HG02970 (cell line): ENCODE results near the gene DNAH17.
"Not testable (repeated sequence)": the region's sequence is repeated elsewhere in the genome, so short reads cannot be mapped to it uniquely, and the experiment has no call there.

Source experiments
- ATAC-seq: cut with Tn5 transposase; IDR thresholded peaks from one replicate; pipeline ENCODE4 v1.9.1; 2021; ENCODE audit warnings: mild to moderate bottlenecking, moderate library complexity, moderate number of reproducible peaks; ENCODE audit not compliant: unreplicated experiment, low FRiP score

Gene DNAH17

GRCh38 chr17:78466109-78466785, 110.9 kb downstream of the DNAH17 start:
- not testable (repeated sequence) for ATAC-seq

- ATAC-seq, result no peak
These were observed 115.0 kb downstream of the DNAH17 start for GRCh38 chr17:78462148-78462547.

- ATAC-seq, result no peak
These were observed 115.5 kb downstream of the DNAH17 start for GRCh38 chr17:78461799-78462053.

GRCh38 chr17:78460951-78461798, 116.0 kb downstream of the DNAH17 start:
- ATAC-seq, result no peak

GRCh38 chr17:78460176-78460675, 117.0 kb downstream of the DNAH17 start:
- ATAC-seq, result no peak

GRCh38 chr17:78459696-78460095, 117.5 kb downstream of the DNAH17 start:
- no peak for ATAC-seq

- ATAC-seq, result no peak
These were observed 118.4 kb downstream of the DNAH17 start for GRCh38 chr17:78458736-78459335.

GRCh38 chr17:78458091-78458490, 119.1 kb downstream of the DNAH17 start:
- ATAC-seq, result no peak

GRCh38 chr17:78454346-78454745, 122.8 kb downstream of the DNAH17 start:
- ATAC-seq, result no peak

- ATAC-seq, result no peak
These were observed 125.4 kb downstream of the DNAH17 start for GRCh38 chr17:78451753-78452152.

GRCh38 chr17:78450696-78451345, 126.4 kb downstream of the DNAH17 start:
- no peak for ATAC-seq

- no peak for ATAC-seq
These were observed 127.1 kb downstream of the DNAH17 start for GRCh38 chr17:78449983-78450595.

- no peak for ATAC-seq
These were observed 128.7 kb downstream of the DNAH17 start for GRCh38 chr17:78448356-78448993.

GRCh38 chr17:78446833-78447232, 130.4 kb downstream of the DNAH17 start:
- no peak for ATAC-seq

GRCh38 chr17:78444392-78444791, 132.8 kb downstream of the DNAH17 start:
- no peak for ATAC-seq

GRCh38 chr17:78442648-78443218, 134.5 kb downstream of the DNAH17 start:
- ATAC-seq, result no peak

GRCh38 chr17:78441271-78441971, 135.8 kb downstream of the DNAH17 start:
- ATAC-seq, result no peak

- no peak for ATAC-seq
These were observed 138.4 kb downstream of the DNAH17 start for GRCh38 chr17:78438694-78439325.

- no peak for ATAC-seq
These were observed 138.9 kb downstream of the DNAH17 start for GRCh38 chr17:78438271-78438691.
